Mesendoderm (in vitro differentiated cells): ENCODE results near the gene HPGDS.

Experiments used
- DNase-seq: peaks from one replicate; pipeline ENCODE4 v3.0.0; 2013
- H2AK5ac ChIP-seq: 2 replicates; pipeline ENCODE4 v1.6.1; 2013; ENCODE audit warnings: low read length, inconsistent platforms
- H2BK120ac ChIP-seq: 2 replicates; pipeline ENCODE4 v1.6.1; 2013; ENCODE audit warnings: low read depth, mild to moderate bottlenecking, low read length, moderate library complexity, mixed read lengths
- H2BK15ac ChIP-seq: replicated peaks from 2 replicates; pipeline ENCODE4 v1.6.1; 2013; ENCODE audit warnings: low read depth, mild to moderate bottlenecking, moderate library complexity
- H2BK5ac ChIP-seq: 2 replicates; pipeline ENCODE4 v1.6.1; 2013; ENCODE audit warnings: low read length, inconsistent platforms
- H3K18ac ChIP-seq: 2 replicates; pipeline ENCODE4 v1.6.1; 2013; ENCODE audit warnings: mild to moderate bottlenecking, low read length, mixed read lengths
- H3K23ac ChIP-seq: one replicate; pipeline ENCODE4 v1.6.1; 2013; ENCODE audit warnings: low read length
- H3K27ac ChIP-seq: 2 replicates; pipeline ENCODE4 v1.5.1; 2013; ENCODE audit warnings: low read depth, mild to moderate bottlenecking, inconsistent platforms, low read length, moderate library complexity
- H3K27me3 ChIP-seq: 2 replicates; pipeline ENCODE4 v1.6.1; 2013; ENCODE audit warnings: low read length, control low read depth, mild to moderate bottlenecking, inconsistent platforms; ENCODE audit not compliant: insufficient read depth, poor library complexity
- H3K36me3 ChIP-seq: 2 replicates; pipeline ENCODE4 v1.6.1; 2013; ENCODE audit warnings: low read length, inconsistent platforms; ENCODE audit not compliant: control insufficient read depth, insufficient read depth
- H3K4ac ChIP-seq: one replicate; pipeline ENCODE4 v1.6.1; 2013; ENCODE audit warnings: low read depth, mild to moderate bottlenecking, low read length, moderate library complexity
- H3K4me1 ChIP-seq: 2 replicates; pipeline ENCODE4 v1.6.1; 2013; ENCODE audit warnings: low read depth, low read length, inconsistent platforms; ENCODE audit not compliant: control insufficient read depth
- H3K4me2 ChIP-seq: 2 replicates; pipeline ENCODE4 v1.6.1; 2013; ENCODE audit warnings: low read length
- H3K4me3 ChIP-seq: 2 replicates; pipeline ENCODE4 v1.5.1; 2013; ENCODE audit warnings: mild to moderate bottlenecking, low read length
- H3K56ac ChIP-seq: one replicate; pipeline ENCODE4 v1.6.1; 2013; ENCODE audit warnings: low read length
- H3K79me1 ChIP-seq: 2 replicates; pipeline ENCODE4 v1.6.1; 2013; ENCODE audit warnings: low read length, inconsistent platforms
- H3K79me2 ChIP-seq: 2 replicates; pipeline ENCODE4 v1.6.1; 2013; ENCODE audit warnings: mild to moderate bottlenecking, low read length; ENCODE audit not compliant: control insufficient read depth, insufficient read depth
- H3K9ac ChIP-seq: 2 replicates; pipeline ENCODE4 v1.6.1; 2013; ENCODE audit warnings: low read length, inconsistent platforms
- H4K5ac ChIP-seq: one replicate; pipeline ENCODE4 v1.6.1; 2013; ENCODE audit warnings: low read length
- H4K8ac ChIP-seq: one replicate; pipeline ENCODE4 v1.6.1; 2013; ENCODE audit warnings: low read depth, mild to moderate bottlenecking, control low read depth, low read length, moderate library complexity
- WGBS: extraction: QIAGEN DNeasy Blood & Tissue Kit; methylation state at CpG from one replicate; pipeline ENCODE4 v1.1.7; 2013; ENCODE audit warnings: low lambda C conversion rate, missing lambda C conversion rate; ENCODE audit not compliant: insufficient coverage; ENCODE audit errors: extremely low coverage; 5-methylcytosine and 5-hydroxymethylcytosine counted together

Gene HPGDS

DNA sequence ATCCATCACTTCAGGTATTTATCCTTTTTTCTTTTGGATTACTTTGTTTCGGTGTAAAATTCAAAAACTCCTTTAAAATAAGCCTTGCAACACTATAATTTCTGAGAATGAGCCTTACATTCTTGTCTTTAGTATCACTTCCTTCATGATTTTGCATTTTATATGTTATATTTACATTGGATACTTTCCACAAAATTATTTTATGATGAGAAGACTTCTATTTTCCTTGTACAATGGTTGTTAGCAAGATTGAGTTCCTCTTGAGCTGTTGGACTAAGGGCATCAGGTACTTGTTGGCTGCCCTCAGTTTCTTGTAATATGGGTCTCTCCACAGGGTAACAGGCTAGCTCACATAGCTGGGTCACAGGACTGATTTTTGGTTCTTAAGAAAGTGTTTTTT is 22.7 kb upstream of the HPGDS start:
- Histone ChIP-seq H4K8ac (no peak overlapping the region), H2BK5ac (no peak overlapping the region), H2AK5ac (no peak overlapping the region), H4K5ac (no peak overlapping the region), H3K4ac (no peak overlapping the region), H3K23ac (no peak overlapping the region), H3K27ac (no peak overlapping the region), H3K18ac (no peak overlapping the region), H3K79me2 (no peaks in the 10 kb centered on the region), H3K56ac (no peak overlapping the region), H2BK15ac (no peak overlapping the region), H3K36me3 (no peaks in the 10 kb centered on the region), H3K79me1 (no peaks in the 10 kb centered on the region), H3K27me3 (no peaks in the 10 kb centered on the region), H2BK120ac (no peak overlapping the region), H3K9ac (no peak overlapping the region), H3K4me3 (no peak overlapping the region), H3K4me1 (no peaks in the 10 kb centered on the region), H3K4me2 (no peak overlapping the region)
- DNase-seq, result no peak
- WGBS, result no CpG with 5 or more reads among the region's 1 CpG

DNA sequence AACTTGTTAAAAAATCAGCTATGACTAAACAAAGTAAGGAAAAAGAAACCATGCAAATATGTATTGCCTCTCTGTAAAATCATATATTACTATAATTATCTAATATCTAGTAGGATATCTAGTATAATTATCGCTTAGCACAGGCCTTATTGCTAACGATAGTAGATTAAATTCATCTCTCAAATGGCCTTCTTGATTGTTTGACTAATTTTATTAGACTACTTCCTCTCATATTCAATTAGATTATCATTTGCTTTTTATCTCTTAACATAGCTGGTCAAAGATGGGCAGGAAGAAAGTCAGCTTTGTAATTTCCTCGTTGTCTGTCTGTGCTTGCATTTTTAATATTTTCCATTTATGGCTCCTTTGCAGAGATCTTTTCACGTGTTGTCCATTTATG is 21.9 kb upstream of the HPGDS start:
- Histone ChIP-seq H3K79me1 (no peaks in the 10 kb centered on the region), H2BK15ac (no peak overlapping the region), H2AK5ac (no peak overlapping the region), H3K9ac (no peak overlapping the region), H4K8ac (no peak overlapping the region), H3K4ac (no peak overlapping the region), H3K27me3 (no peaks in the 10 kb centered on the region), H3K4me1 (no peaks in the 10 kb centered on the region), H3K4me3 (no peak overlapping the region), H2BK120ac (no peak overlapping the region), H3K79me2 (no peaks in the 10 kb centered on the region), H3K23ac (no peak overlapping the region), H3K18ac (no peak overlapping the region), H4K5ac (no peak overlapping the region), H3K56ac (no peak overlapping the region), H3K36me3 (no peaks in the 10 kb centered on the region), H2BK5ac (no peak overlapping the region), H3K27ac (no peak overlapping the region), H3K4me2 (no peak overlapping the region)
- WGBS, result no CpG with 5 or more reads among the region's 4 CpGs
- DNase-seq, result no peak

DNA sequence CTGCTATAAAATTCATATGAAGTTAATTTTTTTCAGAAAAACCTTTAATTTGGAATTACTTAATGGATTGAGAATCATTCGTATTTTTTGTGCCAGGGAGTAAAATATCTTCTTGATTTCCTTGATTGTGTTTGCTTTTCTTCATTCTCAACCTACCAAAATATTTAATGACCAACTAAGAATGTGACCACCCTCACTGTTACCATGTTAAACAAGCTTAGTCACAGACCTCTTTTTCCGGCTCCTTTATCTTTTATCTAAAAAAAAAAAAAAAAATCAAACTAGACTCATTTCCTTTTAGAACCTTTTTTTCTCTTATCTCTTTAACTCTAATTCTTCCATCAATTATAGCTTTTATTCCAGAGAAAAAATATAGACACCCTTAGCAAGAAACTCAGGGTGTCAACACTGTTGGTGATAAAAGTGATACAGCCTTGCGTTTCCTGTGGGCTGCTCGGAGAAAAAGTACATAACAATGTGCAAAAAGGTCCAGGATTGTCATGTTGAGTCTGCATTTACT is 20.6 kb upstream of the HPGDS start:
- H3K79me1 ChIP-seq, result no peaks in the 10 kb centered on the region
- no peak overlapping the region for H3K4me3 ChIP-seq
- no peak overlapping the region for H3K56ac ChIP-seq
- no peak overlapping the region for H3K18ac ChIP-seq
- H3K4me2 ChIP-seq, result no peak overlapping the region
- H2AK5ac ChIP-seq, result no peak overlapping the region
- no peaks in the 10 kb centered on the region for H3K27me3 ChIP-seq
- no peak overlapping the region for H4K8ac ChIP-seq
- H2BK15ac ChIP-seq, result no peak overlapping the region
- no peak overlapping the region for H4K5ac ChIP-seq
- no peak overlapping the region for H2BK5ac ChIP-seq
- H3K23ac ChIP-seq, result no peak overlapping the region
- H3K4me1 ChIP-seq, result no peaks in the 10 kb centered on the region
- DNase-seq, result no peak
- no peaks in the 10 kb centered on the region for H3K36me3 ChIP-seq
- no peak overlapping the region for H2BK120ac ChIP-seq
- WGBS, result no CpG with 5 or more reads among the region's 4 CpGs
- H3K4ac ChIP-seq, result no peak overlapping the region
- no peak overlapping the region for H3K9ac ChIP-seq
- H3K27ac ChIP-seq, result no peak overlapping the region
- H3K79me2 ChIP-seq, result no peaks in the 10 kb centered on the region

DNA sequence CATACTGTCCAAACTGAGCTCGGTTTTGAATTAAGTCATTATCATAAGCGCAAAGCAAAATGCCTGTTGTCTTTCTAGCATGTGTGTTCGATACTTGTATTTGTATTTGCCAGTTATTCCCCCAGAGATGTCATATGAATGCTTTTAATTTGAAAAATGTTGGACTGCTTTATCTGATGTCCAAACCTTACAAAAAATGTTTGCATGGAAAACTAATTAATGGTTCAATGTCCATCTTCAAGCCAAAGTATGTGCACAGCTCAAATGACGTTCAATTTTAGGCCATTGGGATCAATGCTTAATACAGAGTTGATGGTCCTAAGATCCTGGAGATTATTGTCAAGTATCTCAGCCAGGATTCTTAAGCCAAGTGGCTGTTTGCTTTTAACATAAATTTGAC is 17.2 kb upstream of the HPGDS start:
- H3K56ac ChIP-seq, result no peak overlapping the region
- no peaks in the 10 kb centered on the region for H3K79me1 ChIP-seq
- no peak overlapping the region for H3K4ac ChIP-seq
- H4K5ac ChIP-seq, result no peak overlapping the region
- no peak overlapping the region for H2BK5ac ChIP-seq
- H3K27ac ChIP-seq, result no peak overlapping the region
- no peak overlapping the region for H3K4me3 ChIP-seq
- H2AK5ac ChIP-seq, result no peak overlapping the region
- H3K27me3 ChIP-seq, result no peaks in the 10 kb centered on the region
- DNase-seq, result no peak
- no peak overlapping the region for H3K23ac ChIP-seq
- H4K8ac ChIP-seq, result no peak overlapping the region
- no peaks in the 10 kb centered on the region for H3K79me2 ChIP-seq
- no peak overlapping the region for H2BK120ac ChIP-seq
- H3K9ac ChIP-seq, result no peak overlapping the region
- H3K4me1 ChIP-seq, result no peaks in the 10 kb centered on the region
- WGBS, result no CpG with 5 or more reads among the region's 4 CpGs
- H2BK15ac ChIP-seq, result no peak overlapping the region
- no peak overlapping the region for H3K4me2 ChIP-seq
- no peaks in the 10 kb centered on the region for H3K36me3 ChIP-seq
- H3K18ac ChIP-seq, result no peak overlapping the region

DNA sequence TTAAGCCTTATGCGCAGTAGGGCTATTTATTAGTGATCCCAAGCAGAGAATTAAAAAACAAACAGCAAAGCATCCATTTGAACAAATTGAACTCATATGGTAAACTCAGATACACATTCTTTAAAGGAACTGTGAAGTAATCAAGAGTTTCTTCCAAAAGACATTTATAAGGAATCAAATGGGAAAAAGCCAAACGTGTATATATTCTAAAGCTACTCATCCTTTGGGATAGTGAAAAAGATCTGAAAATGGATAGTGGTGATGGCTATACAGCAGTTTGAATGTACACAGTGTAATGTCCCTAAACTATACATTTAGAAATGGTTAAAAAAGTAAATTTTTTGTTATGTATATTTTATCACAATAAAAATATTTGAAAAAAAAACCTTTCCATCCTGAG is 16.6 kb upstream of the HPGDS start:
- no peak overlapping the region for H4K8ac ChIP-seq
- no peak overlapping the region for H2BK15ac ChIP-seq
- WGBS, result no CpG with 5 or more reads among the region's 2 CpGs

DNA sequence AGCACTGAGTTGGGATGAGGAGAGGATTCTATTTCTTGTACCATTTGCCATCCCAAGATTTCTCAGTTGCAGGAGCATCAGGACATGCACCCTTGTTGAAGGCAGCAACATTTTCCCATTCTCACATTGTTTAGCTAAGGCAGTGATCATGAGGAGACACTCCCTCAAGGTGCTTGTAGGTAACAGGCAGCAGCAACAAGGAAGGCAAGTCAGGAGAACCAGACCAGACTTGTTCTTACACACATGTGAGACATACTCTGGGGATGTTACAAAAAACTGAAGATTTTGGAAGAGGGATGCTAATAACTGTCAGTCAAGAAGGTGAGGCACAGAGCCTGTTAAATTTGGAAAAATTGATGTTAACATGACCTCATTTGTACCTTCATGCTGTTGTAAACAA is 15.5 kb upstream of the HPGDS start:
- H3K27ac ChIP-seq, result no peak overlapping the region
- H3K9ac ChIP-seq, result no peak overlapping the region
- no peak overlapping the region for H2AK5ac ChIP-seq
- H3K4me2 ChIP-seq, result no peak overlapping the region
- H3K4me3 ChIP-seq, result no peak overlapping the region
- no peak overlapping the region for H2BK120ac ChIP-seq
- no peaks in the 10 kb centered on the region for H3K36me3 ChIP-seq
- no peak overlapping the region for H4K5ac ChIP-seq
- no peak overlapping the region for H3K18ac ChIP-seq
- H3K56ac ChIP-seq, result no peak overlapping the region
- no peaks in the 10 kb centered on the region for H3K79me1 ChIP-seq
- no peaks in the 10 kb centered on the region for H3K79me2 ChIP-seq
- H3K23ac ChIP-seq, result no peak overlapping the region
- H3K4me1 ChIP-seq, result no peaks in the 10 kb centered on the region
- no peak overlapping the region for H2BK15ac ChIP-seq
- DNase-seq, result no peak
- H2BK5ac ChIP-seq, result no peak overlapping the region
- no peaks in the 10 kb centered on the region for H3K27me3 ChIP-seq
- H3K4ac ChIP-seq, result no peak overlapping the region
- no peak overlapping the region for H4K8ac ChIP-seq

More for the DNA sequence above, 16.6 kb upstream of the HPGDS start:
- Histone ChIP-seq H3K18ac (no peak overlapping the region), H3K56ac (no peak overlapping the region), H3K4ac (no peak overlapping the region), H4K5ac (no peak overlapping the region), H3K27me3 (no peaks in the 10 kb centered on the region), H2BK120ac (no peak overlapping the region), H3K79me1 (no peaks in the 10 kb centered on the region), H3K4me1 (no peaks in the 10 kb centered on the region), H3K36me3 (no peaks in the 10 kb centered on the region), H2BK5ac (no peak overlapping the region), H3K4me3 (no peak overlapping the region), H3K27ac (no peak overlapping the region), H2AK5ac (no peak overlapping the region), H3K79me2 (no peaks in the 10 kb centered on the region), H3K4me2 (no peak overlapping the region), H3K9ac (no peak overlapping the region), H3K23ac (no peak overlapping the region)
- DNase-seq, result no peak
